ENCODE results near the gene EFHD2.
"Not testable (repeated sequence)": the region's sequence is repeated elsewhere in the genome, so short reads cannot be mapped to it uniquely, and the experiment has no call there.

The EFHD2 gene

GRCh38 chr1:15413563-15414444, 4.1 kb downstream of the EFHD2 start:
- no peak for DNase-seq

DNA sequence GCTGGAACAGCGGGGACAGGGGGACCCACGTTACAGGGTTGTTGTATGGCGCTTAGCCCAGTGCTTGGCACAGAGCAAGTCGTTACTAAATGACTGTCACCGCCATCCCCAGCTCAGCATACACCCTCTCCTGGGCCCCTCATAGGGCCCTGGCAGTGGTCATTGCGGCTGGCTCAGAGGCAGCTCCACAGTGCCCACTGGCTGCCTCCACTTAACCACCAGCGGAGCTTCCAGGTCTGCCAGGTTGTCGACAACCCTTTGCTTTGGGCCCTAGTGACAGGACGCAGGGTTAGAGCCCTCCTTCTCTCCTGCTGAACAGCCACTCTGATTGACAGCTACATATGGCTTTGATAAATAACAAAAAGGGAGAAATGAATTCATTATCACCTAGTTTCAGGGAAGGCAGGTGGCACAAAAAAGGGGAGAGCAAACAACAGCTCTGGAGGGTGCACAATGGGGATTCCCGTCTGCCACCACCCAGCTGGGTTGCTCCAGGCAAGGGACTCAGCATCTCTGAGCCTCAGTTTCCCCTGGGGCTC, 4.8 kb downstream of the EFHD2 start:
- no peak for DNase-seq

DNA sequence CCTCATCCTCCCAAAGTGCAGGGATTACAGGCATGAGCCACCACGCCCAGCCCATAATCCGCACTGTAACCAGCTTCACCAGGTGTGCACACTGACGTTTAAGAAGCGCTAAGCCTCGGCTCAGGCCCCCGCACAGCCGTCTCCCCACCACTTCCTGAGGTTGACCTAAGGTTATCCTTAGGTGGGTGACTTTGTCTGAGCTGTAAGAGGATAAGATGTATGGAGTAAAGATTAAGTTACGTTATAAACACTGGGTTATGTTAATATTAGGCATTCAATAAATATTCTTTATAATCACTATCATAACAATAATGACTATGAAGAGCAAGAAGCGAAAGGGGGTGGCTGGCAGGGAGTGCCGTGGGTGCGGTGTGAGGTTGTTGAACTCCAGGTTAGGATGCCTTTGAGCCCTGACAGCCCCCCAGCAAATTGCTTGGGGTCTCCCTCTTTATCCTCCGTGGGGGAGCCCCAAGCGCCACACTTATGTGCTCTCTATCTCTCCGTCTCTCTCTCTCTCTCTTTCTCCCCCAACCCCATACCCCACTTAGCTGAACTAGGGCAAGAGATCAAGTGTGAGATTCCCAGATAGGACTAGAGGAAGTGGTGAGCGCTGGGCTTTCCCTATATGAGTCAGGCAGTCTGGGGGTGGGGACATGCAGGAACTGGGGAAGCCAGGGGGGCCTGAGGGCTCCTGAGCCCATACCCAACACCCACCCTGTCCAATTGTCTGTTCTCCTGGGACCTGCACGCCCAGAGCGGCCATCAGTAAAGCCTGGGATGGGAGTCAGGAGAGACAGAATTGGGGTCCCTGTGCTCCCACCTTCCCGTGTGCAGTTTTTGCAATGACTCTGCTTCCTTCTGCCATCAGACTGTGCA, 7.6 kb downstream of the EFHD2 start:
- DNase-seq: peak; percentile 62

- DNase-seq: no peak
These were observed 9.3 kb downstream of the EFHD2 start for GRCh38 chr1:15418806-15419515.

DNA sequence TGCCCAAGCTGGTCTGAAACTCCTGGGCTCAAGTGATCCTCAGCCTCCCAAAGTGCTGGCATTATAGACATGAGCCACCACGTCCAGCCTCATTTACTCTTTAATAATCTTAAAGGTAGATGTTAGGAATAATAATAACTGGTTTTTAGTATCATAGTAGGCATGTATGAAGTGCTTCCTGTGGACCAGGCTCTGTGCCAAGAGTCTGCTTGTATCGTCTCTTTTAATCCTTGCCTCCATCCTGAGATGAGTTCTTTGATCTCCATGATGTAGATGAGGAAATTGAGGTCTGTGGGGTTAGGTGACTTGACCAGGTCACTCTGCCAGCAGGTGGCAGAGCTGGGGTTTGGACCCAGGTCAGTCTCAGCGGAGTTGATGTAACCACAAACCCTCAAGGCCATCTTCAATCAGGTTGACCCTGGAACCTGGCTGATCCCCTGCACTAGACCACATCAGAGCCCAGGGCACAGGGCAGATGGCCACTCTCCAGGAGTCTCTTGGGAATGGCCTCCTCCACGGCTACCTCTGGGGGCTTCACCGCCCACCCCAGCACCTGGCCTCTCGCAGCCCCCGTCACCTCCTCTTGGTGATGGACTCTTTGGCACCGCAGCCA, 11.3 kb downstream of the EFHD2 start:
- no peak for DNase-seq

- no peak for DNase-seq
These were observed 13.2 kb downstream of the EFHD2 start for GRCh38 chr1:15422871-15423270.

GRCh38 chr1:15423355-15424077, 13.8 kb downstream of the EFHD2 start:
- no peak for DNase-seq

DNA sequence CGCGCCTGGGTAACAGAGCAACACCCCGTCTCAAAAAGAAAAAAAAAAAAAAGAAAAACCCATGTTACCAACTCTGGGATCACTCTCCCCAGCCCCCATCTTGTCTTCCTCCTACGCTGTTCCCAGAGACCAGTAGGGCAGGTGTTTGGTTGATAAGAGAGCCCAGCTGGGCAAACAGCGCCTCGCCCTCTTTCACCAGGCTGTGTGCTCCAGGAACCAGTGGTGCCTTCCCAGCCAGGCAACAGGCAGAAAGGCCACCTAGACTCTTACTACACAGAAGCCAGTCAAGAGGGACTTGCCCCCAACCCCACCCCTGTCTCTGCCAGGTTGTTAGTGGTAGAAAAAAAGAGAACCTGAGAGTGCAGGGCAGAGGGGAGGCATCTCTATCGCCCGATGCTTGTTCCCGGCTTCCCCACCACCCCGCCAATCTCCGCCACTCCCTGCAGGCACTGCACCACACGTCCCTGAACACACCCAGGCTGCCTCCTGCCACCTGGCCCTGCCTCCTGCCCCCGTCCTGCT, 14.5 kb downstream of the EFHD2 start:
- DNase-seq: peak; percentile 94

DNA sequence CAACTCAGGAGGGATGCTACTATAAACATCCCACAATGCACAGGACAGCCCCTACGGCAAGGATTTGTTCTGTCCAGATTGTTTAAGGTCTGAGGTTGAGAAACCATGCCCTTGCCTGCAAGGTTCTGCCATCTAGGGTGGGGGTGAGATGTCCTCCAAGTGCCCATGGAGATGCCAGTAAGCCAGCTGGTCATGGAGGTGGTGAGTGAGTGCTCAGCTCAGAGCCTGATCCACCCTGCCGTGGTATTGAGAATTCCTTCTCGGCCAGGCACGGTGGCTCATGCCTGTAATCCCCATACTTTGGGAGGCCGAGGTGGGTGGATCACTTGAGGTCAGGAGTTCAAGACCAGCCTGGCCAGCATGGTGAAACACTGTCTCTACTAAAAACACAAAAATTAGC, 15.3 kb downstream of the EFHD2 start:
- DNase-seq: no peak

DNA sequence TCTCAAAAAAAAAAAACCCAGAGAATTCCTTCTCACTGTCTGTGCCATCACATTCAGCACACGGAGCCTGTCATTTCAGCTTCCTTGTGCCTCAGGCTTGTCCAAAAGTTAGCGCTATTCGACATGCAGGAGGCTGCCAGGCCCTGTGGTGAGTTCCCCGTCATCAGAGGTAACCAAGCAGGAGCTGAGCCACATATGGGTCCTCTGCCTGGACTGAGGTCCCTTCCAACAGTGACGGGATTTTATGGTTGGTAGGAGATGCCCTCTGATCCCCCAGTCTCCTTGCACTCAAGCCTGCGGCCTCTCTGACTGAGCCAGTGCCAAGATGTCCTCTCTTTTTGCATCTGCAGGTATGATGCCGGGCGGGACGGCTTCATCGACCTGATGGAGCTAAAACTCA, 15.8 kb downstream of the EFHD2 start:
- DNase-seq: no peak

GRCh38 chr1:15425958-15426357, 16.3 kb downstream of the EFHD2 start:
- no peak for DNase-seq

DNA sequence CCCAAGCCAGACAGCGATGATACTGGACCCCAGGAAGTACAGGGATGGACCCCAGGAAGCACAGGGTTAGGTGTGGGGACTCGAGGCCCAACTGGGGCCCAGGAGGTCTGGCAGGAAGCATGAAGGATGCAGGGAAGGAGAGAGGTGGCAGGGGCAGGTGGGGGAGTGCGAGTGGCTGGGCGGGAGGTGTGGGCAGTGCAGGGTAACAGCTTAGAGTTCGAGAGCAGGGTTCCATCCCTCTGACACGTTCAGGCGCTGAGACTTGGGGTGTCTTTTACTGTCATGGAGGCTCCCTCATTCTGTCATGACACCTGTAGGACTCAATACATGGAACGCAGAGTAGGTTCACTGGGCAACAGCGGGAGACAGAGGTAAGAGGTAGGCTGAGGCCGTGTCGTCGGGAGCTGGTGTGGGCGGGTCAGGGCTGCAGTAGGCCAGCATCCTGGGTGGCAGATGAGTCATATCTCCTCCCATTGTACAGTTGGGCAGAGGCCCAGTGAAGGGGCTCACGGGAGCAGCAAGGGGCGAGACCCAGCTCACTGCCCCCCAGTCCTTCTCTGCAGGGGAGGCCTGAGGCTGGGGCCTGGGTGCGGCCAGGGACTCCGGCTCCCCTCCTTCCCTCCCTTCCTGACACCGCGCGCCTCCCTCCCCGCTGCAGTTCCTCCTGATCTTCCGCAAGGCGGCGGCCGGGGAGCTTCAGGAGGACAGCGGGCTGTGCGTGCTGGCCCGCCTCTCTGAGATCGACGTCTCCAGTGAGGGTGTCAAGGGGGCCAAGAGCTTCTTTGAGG, 17.0 kb downstream of the EFHD2 start:
- peak; percentile 55 for DNase-seq

- no peak for DNase-seq
These were observed 17.6 kb downstream of the EFHD2 start for GRCh38 chr1:15427280-15427666.

DNA sequence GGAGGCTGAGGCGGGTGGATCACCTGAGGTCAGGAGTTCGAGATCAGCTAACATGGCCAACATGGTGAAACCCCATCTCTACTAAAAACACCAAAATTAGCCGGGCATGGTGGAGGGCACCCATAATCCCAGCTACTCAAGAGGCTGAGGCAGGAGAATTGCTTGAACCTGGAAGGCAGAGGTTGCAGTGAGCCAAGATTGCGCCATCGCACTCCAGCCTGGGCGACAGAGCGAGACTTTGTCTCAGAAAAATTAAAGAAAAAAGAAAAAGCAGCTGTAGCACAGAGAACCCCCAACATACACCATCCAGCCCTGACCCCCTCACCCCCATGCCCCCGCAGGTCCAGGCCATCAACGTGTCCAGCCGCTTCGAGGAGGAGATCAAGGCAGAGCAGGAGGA, 18.6 kb downstream of the EFHD2 start:
- DNase-seq: not testable (repeated sequence)

GRCh38 chr1:15428815-15429435, 19.2 kb downstream of the EFHD2 start:
- DNase-seq: no peak

GRCh38 chr1:15429701-15430149, 20.0 kb downstream of the EFHD2 start:
- DNase-seq: no peak

GRCh38 chr1:15430787-15431570, 21.3 kb downstream of the EFHD2 start:
- peak; percentile 57 for DNase-seq

DNA sequence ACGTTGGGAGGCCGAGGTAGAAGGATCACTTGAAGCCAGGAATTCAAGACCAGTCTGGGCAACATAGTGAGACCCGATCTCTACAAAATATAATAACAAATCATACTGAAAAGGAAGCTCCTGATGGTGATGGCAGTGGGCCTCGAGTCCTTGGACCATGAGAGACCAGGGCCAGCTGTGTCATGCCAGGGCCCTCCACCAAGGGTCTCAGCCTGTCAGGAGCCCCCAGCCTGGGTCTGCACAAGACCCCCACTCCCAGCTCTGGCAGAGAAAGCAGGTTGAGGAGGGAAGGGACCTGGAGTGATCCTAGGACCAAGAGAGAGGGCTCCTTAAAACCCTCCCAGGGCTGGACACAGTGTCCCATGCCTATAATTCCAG, 21.9 kb downstream of the EFHD2 start:
- no peak for DNase-seq

DNA sequence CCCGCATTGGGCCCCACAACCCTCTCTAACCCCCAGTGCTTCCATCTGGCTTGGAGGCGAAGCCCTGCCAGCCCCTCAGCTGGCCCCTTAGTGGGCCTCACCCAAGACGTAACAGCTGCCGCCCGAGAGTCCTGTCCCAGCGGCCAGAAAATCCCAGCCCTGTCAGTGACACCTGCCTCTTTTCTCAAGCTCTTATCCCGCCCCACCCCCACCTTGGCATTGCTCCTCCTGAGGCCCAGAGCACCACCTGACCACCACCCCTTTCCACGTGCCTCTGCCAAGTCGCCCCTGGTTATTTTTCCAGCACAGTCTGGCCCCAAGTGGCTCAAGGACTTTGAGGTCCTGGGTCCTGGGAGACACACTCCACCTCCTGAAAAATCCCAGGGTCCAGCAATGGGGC, 22.6 kb downstream of the EFHD2 start:
- no peak for DNase-seq
